HG03039 (cell line): ENCODE results near the gene GNAT3.

ENCODE experiments used
- ATAC-seq: cut with Tn5 transposase; IDR thresholded peaks from one replicate; pipeline ENCODE4 v1.9.1; 2021; ENCODE audit warnings: mild to moderate bottlenecking, moderate library complexity; ENCODE audit not compliant: unreplicated experiment

The GNAT3 gene

GRCh38 chr7:80505900-80506500 is 5.9 kb downstream of the GNAT3 start:
- ATAC-seq = no peak

GRCh38 chr7:80500325-80500724 is 11.5 kb downstream of the GNAT3 start:
- no peak for ATAC-seq

GRCh38 chr7:80499350-80499953 is 12.4 kb downstream of the GNAT3 start:
- no peak for ATAC-seq

- no peak for ATAC-seq
These were observed 13.1 kb downstream of the GNAT3 start for GRCh38 chr7:80498481-80499349.

- no peak for ATAC-seq
These were observed 15.3 kb downstream of the GNAT3 start for GRCh38 chr7:80496586-80496985.

- no peak for ATAC-seq
These were observed 18.6 kb downstream of the GNAT3 start for GRCh38 chr7:80493121-80493849.

GRCh38 chr7:80491462-80491861 is 20.4 kb downstream of the GNAT3 start:
- ATAC-seq = no peak

- no peak for ATAC-seq
These were observed 23.0 kb downstream of the GNAT3 start for GRCh38 chr7:80488851-80489370.

GRCh38 chr7:80488406-80488805 is 23.5 kb downstream of the GNAT3 start:
- ATAC-seq = no peak

- ATAC-seq = no peak
These were observed 26.1 kb downstream of the GNAT3 start for GRCh38 chr7:80485721-80486120.

GRCh38 chr7:80482950-80483349 is 28.9 kb downstream of the GNAT3 start:
- no peak for ATAC-seq

GRCh38 chr7:80481196-80481884 is 30.5 kb downstream of the GNAT3 start:
- no peak for ATAC-seq

GRCh38 chr7:80480566-80480965 is 31.3 kb downstream of the GNAT3 start:
- ATAC-seq = no peak

- no peak for ATAC-seq
These were observed 33.2 kb downstream of the GNAT3 start for GRCh38 chr7:80478683-80479082.

GRCh38 chr7:80476035-80476434 is 35.8 kb downstream of the GNAT3 start:
- no peak for ATAC-seq

GRCh38 chr7:80475383-80475782 is 36.5 kb downstream of the GNAT3 start:
- no peak for ATAC-seq

- no peak for ATAC-seq
These were observed 38.1 kb downstream of the GNAT3 start for GRCh38 chr7:80473751-80474150.

GRCh38 chr7:80472491-80473200 is 39.2 kb downstream of the GNAT3 start:
- ATAC-seq = no peak

- ATAC-seq = no peak
These were observed 42.7 kb downstream of the GNAT3 start for GRCh38 chr7:80468931-80469714.
